Activated T-cell treated with anti-CD3 and anti-CD28 coated beads, Interleukin-2, amount 50 U/mL, for 24 hours (primary cell): Measurements from ENCODE around the gene DPEP2NB.
A peak's percentile ranks its signal among the peaks of the same experiment; 100 is the strongest.
"Not testable (repeated sequence)": the region's sequence is repeated elsewhere in the genome, so short reads cannot be mapped to it uniquely, and the experiment has no call there.

Experiments
- DNase-seq: peaks from one replicate; pipeline ENCODE4 v3.0.0-alpha.2; 2020
- H3K27ac Mint-ChIP-seq: 2 replicates; pipeline ENCODE4 v1.8.0; 2020; ENCODE audit warnings: mild to moderate bottlenecking, mixed read lengths
- H3K27me3 Mint-ChIP-seq: 2 replicates; pipeline ENCODE4 v1.8.0; 2020; ENCODE audit warnings: mixed read lengths
- H3K36me3 Mint-ChIP-seq: 2 replicates; pipeline ENCODE4 v1.8.0; 2020; ENCODE audit warnings: low read depth, mixed read lengths
- H3K4me1 Mint-ChIP-seq: 2 replicates; pipeline ENCODE4 v1.8.0; 2020; ENCODE audit warnings: low read depth, mixed read lengths
- H3K4me3 Mint-ChIP-seq: 2 replicates; pipeline ENCODE4 v1.8.0; 2020; ENCODE audit warnings: mild to moderate bottlenecking, moderate library complexity, mixed read lengths
- H3K9me3 Mint-ChIP-seq: 2 replicates; pipeline ENCODE4 v1.8.0; 2020; ENCODE audit warnings: mixed read lengths

DPEP2NB gene

DNA sequence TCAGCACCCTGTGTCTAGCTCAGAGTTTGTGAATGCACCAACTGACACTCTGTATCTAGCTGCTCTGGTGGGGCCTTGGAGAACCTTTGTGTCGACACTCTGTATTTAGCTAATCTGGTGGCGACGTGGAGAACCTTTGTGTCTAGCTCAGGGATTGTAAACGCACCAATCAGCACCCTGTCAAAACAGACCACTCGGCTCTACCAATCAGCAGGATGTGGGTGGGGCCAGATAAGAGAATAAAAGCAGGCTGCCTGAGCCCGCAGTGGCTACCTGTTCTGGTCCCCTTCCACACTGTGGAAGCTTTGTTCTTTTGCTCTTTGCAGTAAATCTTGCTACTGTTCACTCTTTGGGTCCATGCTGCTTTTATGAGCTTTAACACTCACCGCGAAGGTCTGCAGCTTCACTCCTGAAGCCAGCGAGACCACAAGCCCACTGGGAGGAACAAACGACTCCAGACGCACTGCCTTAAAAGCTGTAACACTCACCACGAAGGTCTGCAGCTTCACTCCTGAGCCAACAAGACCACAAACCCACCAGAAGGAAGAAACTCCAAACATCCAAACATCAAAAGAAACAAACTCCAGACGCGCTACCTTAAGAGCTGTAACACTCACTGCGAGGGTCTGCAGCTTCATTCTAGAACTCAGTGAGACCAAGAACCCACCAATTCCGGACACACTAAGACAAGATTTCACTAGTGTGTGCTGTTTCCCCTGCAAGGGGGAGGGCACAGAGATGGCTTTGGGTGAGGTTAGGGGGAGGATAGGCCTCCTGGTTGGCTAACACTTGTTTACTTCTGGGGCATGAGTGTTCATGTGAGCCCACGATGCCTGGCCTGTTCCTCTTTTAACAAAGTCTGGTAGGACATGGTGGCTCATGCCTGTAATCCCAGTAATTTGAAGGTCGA is 16.7 kb downstream of the DPEP2NB start, which contains the start of gene DPEP2:
Gene DPEP2 (minus strand): TSS at position 706 of the 910 bp plus-strand sequence. CDS start 6,272 bp downstream, outside the sequence.
- H3K9me3 Mint-ChIP-seq, H3K27me3 Mint-ChIP-seq, H3K36me3 Mint-ChIP-seq: not testable (repeated sequence)
- Mint-ChIP-seq H3K27ac (peak within 1 kb of the TSS; percentile 81), H3K4me1 (peaks cover 54% of the 10 kb centered on the region), H3K4me3 (peak within 1 kb of the TSS; percentile 53)
- peak; percentile 63 for DNase-seq

DNA sequence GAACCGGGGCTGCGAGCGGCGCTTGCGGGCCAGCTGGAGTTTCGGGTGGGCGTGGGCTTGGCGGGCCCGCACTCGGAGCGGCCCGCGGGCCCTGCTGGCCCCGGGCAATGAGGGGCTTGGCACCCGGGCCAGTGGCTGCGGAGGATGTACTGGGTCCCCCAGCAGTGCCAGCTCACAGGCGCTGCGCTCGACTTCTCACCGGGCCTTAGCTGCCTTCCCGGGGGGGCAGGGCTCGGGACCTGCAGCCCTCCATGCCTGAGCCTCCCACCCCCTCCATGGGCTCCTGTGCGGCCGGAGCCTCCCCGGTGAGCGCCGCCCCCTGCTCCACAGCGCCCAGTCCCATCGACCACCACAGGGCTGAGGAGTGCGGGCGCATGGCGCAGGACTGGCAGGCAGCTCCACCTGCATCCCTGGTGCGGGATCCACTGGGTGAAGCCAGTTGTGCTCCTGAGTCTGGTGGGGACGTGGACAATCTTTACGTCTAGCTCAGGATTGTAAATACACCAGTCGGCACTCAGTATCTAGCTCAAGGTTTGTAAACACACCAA is 17.4 kb downstream of the DPEP2NB start:
- H3K9me3 Mint-ChIP-seq, H3K27me3 Mint-ChIP-seq, H3K4me3 Mint-ChIP-seq, DNase-seq, H3K36me3 Mint-ChIP-seq: not testable (repeated sequence)
- H3K27ac Mint-ChIP-seq = peak overlapping the region; percentile 81
- peaks cover 60% of the 10 kb centered on the region for H3K4me1 Mint-ChIP-seq

DNA sequence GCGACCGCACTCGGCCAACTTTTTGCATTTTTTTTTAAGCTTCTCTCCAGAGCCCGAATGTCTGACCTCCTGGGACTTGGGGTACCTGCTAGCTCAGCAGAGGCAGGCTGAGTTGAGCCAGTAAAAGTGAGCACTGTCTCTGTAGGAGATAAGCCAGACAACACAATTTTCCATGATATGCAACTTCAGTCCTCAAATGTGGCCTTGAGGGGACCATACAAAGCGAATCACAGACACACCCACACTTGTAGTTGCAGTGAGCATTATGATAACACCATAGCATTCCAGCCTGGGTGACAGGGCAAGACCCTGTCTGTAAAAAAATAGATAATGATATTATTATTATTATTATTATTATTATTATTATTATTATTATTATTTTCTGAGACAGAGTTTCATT is 19.0 kb downstream of the DPEP2NB start:
- H3K4me3 Mint-ChIP-seq = no peak overlapping the region

DNA sequence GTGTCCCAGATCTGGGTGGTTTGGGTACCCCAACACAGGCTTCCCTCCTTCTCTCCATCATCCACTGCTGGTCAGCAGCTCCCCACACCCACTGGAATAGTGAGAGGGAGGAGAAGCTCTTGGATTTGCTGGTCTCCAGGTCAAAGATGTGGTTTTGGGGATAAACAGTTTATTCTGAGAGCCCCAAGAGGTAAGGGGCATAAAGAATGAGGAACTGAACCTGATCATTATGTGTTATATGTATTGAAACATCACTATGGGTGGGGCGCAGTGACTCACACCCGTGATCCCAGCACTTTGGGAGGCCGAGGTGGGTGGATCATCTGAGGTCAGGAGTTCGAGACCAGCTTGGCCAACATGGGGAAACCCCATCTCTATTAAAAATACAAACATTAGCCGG is 20.3 kb downstream of the DPEP2NB start:
- DNase-seq = peak; percentile 49
- Mint-ChIP-seq H3K27ac (peak overlapping the region; percentile 85), H3K27me3 (no peaks in the 10 kb centered on the region), H3K36me3 (no peaks in the 10 kb centered on the region), H3K9me3 (no peaks in the 10 kb centered on the region), H3K4me3 (no peak overlapping the region), H3K4me1 (peaks cover 60% of the 10 kb centered on the region)

More for the DNA sequence above, 19.0 kb downstream of the DPEP2NB start:
- peaks cover 67% of the 10 kb centered on the region for H3K4me1 Mint-ChIP-seq
- no peaks in the 10 kb centered on the region for H3K36me3 Mint-ChIP-seq
- no peak for DNase-seq
- H3K27me3 Mint-ChIP-seq = no peaks in the 10 kb centered on the region
- peak overlapping the region; percentile 27 for H3K27ac Mint-ChIP-seq
- no peaks in the 10 kb centered on the region for H3K9me3 Mint-ChIP-seq

DNA sequence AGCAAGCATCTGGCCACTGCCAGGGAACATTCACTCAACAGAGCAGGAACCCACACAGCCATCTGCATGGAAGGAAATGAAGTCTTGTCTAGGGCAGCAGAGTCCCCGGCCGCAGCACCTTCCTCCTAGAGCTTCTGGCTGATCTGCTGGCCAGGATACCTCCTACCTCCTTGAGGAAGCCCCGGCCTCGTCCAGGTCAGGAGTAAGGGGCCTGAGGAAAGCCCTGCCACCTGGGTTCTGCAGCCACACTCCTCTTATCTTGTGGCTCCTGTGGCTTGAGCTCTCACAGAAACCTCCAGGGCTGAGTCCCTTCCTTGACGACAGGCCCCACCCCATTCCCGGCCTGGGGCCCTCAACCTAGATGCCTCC is 21.7 kb downstream of the DPEP2NB start:
- not testable (repeated sequence) for H3K27me3 Mint-ChIP-seq, DNase-seq, H3K9me3 Mint-ChIP-seq, H3K36me3 Mint-ChIP-seq
- Mint-ChIP-seq H3K4me3 (peak overlapping the region; percentile 69), H3K27ac (peak overlapping the region; percentile 93), H3K4me1 (peaks cover 46% of the 10 kb centered on the region)

DNA sequence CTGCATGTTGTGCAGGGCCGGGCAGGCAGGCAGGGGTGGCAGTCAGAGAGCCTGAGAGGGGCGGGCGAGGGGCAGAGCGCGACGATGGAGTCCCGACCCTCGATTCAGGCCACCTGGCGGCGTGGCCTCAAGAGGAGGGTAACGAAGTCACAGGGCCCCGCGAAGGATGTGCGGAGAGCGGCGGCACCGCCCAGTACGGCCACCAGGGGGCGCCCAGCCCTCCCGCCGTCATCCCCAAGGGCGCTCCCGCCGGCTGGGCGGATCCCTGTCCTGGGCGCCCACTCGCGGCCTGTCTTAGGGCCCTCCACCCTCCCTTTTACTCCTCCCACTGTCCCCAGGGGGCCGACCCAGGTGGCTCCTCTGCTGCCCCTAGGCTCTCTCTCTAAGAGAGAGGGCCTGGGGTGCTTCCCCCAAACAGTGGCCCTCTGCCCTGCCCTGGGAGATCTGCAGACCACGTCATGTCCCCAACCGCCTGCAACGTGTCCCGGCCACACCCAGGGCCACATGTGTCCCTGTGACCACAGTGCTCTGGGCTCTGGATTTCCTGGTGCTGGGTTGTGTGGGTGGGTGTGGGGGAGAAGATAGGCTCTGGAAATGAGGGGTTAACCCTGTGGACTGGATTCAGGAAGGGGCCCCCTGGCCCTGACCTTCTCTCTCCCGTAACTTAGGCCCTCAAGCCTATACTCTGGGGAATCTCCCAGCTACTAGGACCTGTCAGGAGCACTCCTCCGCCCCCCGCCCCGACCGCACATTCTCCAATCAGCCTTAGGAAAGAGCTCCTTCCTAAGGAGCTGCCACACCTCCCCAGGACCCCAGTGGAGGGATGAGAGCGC is 22.3 kb downstream of the DPEP2NB start:
- peak; percentile 92 for DNase-seq
- Mint-ChIP-seq H3K27me3 (no peaks in the 10 kb centered on the region), H3K4me1 (peaks cover 41% of the 10 kb centered on the region), H3K9me3 (no peaks in the 10 kb centered on the region), H3K36me3 (no peaks in the 10 kb centered on the region), H3K27ac (peak overlapping the region; percentile 93), H3K4me3 (peak overlapping the region; percentile 69)

DNA sequence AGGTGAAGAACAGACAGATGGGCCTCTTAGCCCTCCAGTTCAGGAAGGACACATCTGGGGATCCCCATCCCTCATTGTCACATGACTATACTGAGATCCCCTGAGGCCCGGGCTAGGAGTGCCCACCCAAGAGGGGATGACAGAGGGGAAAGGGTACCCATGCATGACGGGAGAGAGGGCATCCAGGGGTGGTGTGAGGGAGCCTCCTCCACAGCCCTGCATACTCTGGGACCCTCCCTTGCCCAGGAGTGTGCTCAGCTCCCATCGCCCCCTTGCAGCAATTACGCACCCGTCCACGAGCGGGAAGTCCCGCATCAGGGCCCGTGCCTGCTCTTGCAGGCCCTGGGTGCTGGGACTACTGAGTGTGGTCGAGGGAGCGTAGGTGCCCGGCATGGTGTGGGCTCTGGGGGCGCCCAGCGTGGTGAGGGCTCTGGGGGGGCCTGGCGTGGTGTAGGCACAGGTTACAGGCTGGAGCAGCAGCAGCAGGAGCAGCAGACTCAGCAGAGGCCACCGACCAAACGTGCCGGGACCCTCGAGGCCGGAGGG is 23.0 kb downstream of the DPEP2NB start:
- no peak overlapping the region for H3K4me3 Mint-ChIP-seq
- H3K36me3 Mint-ChIP-seq = no peaks in the 10 kb centered on the region
- peak overlapping the region; percentile 93 for H3K27ac Mint-ChIP-seq
- DNase-seq = no peak
- H3K27me3 Mint-ChIP-seq = no peaks in the 10 kb centered on the region
- no peaks in the 10 kb centered on the region for H3K9me3 Mint-ChIP-seq
- H3K4me1 Mint-ChIP-seq = peaks cover 39% of the 10 kb centered on the region

DNA sequence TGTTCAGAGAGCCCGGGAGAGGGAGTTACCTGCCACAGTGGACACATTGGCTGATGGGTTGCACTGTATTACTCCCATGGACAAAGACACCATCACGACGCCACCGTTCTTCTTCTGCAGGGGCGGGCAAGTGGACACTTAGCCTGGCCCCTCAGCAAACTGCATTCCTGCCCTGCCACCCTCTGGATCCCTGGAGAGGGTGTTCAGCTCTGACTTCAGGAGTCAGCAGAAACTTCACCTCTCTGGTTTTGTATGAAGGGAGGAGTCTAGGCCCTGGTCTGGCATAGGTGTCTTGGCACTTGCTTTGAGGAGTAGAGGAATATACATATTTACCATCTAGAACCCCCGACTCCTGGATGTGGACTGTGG is 25.7 kb downstream of the DPEP2NB start:
- no peak for DNase-seq
- no peaks in the 10 kb centered on the region for H3K27me3 Mint-ChIP-seq
- H3K9me3 Mint-ChIP-seq = no peaks in the 10 kb centered on the region
- H3K4me3 Mint-ChIP-seq = no peak overlapping the region
- H3K4me1 Mint-ChIP-seq = peaks cover 22% of the 10 kb centered on the region
- no peak overlapping the region for H3K27ac Mint-ChIP-seq
- H3K36me3 Mint-ChIP-seq = no peaks in the 10 kb centered on the region

DNA sequence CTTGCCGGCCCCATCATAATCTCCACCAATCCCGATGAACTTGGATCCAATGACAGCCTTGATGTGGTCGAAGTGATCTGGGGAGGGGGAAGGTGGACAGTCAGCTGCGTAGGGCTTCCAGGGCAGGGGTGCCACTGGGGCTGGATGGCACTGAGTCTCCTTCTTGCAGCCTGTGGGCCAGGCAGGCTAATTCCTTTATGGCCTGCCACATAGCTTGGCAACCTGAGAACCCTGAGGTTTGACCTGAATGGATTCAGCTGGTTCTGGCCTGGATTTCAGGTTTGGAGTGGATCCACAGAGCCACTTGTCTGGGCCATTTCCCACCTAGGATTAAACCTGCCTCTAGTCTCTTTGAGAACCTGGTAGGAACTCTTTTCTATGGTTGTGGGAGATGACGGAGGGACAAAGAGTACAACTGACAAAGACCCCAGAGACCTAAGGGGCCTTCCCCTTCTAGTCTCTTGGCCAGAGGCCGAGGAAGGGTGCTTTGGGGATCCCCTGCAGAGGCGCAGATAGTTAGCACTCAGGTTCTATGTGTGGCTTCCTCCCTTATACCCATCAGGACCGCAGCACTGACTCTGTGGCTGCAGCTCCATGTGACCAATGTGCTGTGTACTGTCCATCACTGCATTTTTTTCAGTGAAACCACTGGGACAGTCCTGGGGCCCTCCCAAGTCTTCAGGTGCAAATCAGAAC is 26.2 kb downstream of the DPEP2NB start:
- DNase-seq = no peak
- no peaks in the 10 kb centered on the region for H3K27me3 Mint-ChIP-seq
- H3K27ac Mint-ChIP-seq = no peak overlapping the region
- peaks cover 23% of the 10 kb centered on the region for H3K4me1 Mint-ChIP-seq
- H3K4me3 Mint-ChIP-seq = no peak overlapping the region
- no peaks in the 10 kb centered on the region for H3K9me3 Mint-ChIP-seq
- H3K36me3 Mint-ChIP-seq = no peaks in the 10 kb centered on the region

DNA sequence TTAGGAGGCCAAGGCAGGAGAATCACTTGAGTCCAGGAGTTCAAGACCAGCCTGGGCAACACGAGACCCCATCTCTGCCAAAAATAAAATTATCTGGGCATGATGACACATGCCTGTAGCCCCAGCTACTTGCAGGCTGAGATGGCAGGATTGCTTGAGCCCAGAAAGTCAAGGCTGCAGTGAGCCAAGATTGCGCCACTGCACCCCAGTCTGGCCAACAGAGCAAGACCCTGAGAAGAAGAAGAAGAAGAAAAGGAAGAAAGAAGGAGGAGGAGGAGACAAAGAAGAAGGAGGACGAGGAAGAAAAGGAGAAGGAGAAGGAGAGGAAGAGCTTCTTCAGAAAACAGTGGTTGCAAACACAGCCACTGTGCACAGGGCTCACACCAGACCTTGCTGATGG is 27.0 kb downstream of the DPEP2NB start:
- peaks cover 27% of the 10 kb centered on the region for H3K4me1 Mint-ChIP-seq
- H3K27me3 Mint-ChIP-seq = no peaks in the 10 kb centered on the region
- H3K9me3 Mint-ChIP-seq = no peaks in the 10 kb centered on the region
- no peaks in the 10 kb centered on the region for H3K36me3 Mint-ChIP-seq
- H3K4me3 Mint-ChIP-seq = no peak overlapping the region
- DNase-seq = no peak
- no peak overlapping the region for H3K27ac Mint-ChIP-seq

DNA sequence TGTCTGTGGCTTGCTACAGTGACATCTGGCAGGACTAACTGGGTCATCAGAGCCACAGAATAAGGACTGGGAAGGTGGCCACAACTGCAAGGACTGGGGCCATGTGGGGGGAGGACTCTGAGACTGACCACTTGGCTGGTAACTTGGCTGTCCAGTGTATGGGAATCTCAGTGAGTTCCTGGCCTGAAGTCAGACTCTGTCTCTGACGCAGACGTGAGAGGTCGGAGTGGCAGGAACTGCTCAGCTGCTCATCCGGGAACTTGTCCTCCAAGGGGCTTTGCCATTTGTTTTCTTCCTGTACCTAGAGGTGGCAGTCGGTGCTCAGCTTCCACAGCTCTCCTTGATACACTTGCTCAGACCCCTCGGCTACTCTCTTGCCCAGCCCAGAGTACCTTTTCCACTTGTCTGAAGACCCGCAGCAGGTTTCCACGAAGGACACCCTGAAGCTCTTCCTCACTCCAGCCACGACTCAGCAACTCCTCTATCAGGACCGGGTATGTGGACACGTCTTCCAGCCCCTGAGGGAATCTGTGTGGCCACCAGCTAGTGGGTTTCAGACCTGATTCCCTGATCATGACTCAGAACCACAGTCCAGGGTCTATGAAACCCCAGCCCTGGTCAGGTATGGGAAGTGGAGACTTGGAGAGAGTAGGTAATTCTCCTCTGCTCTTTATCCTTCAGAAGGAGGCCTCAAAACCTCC is 28.1 kb downstream of the DPEP2NB start:
- no peak overlapping the region for H3K4me3 Mint-ChIP-seq
- H3K9me3 Mint-ChIP-seq = no peaks in the 10 kb centered on the region
- H3K4me1 Mint-ChIP-seq = peaks cover 29% of the 10 kb centered on the region
- H3K27ac Mint-ChIP-seq = peak overlapping the region; percentile 58
- DNase-seq = no peak
- no peaks in the 10 kb centered on the region for H3K36me3 Mint-ChIP-seq
- no peaks in the 10 kb centered on the region for H3K27me3 Mint-ChIP-seq

DNA sequence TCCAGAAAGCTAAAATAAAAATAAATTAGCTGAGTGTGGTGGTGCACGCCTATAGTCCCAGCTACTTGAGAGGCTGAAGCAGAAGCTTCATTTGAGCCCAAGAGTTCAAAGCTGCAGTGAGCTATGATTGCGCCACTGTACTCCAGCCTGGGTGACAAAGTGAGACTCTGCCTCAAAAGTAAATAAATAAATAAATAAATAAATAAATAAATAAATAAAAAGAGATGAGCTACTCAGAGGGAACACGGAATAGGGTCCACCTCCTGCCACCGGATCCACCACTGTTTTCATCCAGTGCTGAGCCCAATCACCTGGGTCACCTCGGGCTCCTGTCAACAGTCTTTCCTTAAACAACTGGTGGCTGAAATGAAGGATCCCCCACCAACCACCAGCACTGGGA is 28.8 kb downstream of the DPEP2NB start:
- DNase-seq = no peak
- Mint-ChIP-seq H3K36me3 (no peaks in the 10 kb centered on the region), H3K27me3 (no peaks in the 10 kb centered on the region), H3K27ac (no peak overlapping the region), H3K4me3 (no peak overlapping the region), H3K9me3 (no peaks in the 10 kb centered on the region), H3K4me1 (peaks cover 25% of the 10 kb centered on the region)

DNA sequence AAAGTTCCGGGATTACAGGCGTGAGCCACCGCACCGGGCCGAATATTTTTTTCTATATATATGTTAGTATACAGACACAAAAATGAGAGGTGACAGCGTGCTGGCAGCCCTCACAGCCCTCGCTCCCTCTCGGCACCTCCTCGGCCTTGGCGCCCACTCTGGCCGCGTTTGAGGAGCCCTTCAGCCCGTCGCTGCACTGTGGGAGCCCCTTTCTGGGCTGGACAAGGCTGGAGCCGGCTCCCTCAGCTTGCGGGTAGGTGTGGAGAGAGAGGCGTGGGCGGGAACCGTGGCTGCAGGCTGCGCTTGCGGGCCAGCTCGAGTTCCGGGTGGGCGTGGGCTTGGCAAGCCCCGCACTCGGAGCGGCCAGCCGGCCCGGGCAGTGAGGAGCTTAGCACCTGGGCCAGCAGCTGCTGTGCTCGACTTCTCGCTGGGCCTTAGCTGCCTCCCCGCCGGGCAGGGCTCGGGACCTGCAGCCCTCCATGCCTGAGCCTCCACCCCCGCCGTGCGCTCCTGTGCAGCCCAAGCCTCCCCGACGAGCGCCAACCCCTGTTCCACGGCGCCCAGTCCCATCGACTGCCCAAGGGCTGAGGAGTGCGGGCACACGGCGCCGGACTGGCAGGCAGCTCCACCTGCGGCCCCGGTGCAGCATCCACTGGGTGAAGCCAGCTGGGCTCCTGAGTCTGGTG is 33.6 kb downstream of the DPEP2NB start:
- H3K27ac Mint-ChIP-seq = no peak overlapping the region
- H3K36me3 Mint-ChIP-seq = no peaks in the 10 kb centered on the region
- H3K9me3 Mint-ChIP-seq = no peaks in the 10 kb centered on the region
- no peak overlapping the region for H3K4me3 Mint-ChIP-seq
- no peaks in the 10 kb centered on the region for H3K27me3 Mint-ChIP-seq
- peaks cover 26% of the 10 kb centered on the region for H3K4me1 Mint-ChIP-seq
- no peak for DNase-seq
